HuH-7 (cell line): ENCODE results near the gene FOXD4.
"Not testable (repeated sequence)": the region's sequence is repeated elsewhere in the genome, so short reads cannot be mapped to it uniquely, and the experiment has no call there.

Experiments
- DNase-seq: peaks from one replicate; pipeline ENCODE4 v3.0.0; 2011; ENCODE audit warnings: low spot score

The FOXD4 gene

DNA sequence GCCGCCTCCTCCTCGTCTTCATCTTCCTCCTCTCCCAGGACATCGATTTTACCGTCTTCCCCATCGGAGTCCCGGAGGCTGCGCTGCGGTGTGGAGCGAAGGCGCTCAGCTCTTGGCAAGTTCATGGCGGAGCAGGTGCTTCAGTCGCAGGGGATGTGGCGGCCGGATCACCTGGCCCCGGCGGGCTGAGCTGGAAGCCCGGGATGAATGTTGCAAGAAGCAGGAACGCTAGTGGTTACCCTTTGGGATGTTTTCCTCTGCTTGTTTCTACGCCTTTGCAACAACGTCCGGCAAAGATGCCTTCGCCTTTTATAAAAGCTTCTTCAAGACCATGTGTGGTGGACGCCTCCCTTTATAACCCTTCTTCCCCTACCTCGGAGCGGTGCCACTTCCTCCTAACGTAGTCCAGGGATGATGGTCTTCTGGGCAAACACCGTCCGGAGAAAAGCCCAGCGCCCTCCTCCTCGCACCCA is at the start of gene FOXD4:
TSS of gene FOXD4 (minus strand) at position 423 of the 473 bp plus-strand sequence. CDS start at position 125, 298 bp downstream.
- not testable (repeated sequence) for DNase-seq

DNA sequence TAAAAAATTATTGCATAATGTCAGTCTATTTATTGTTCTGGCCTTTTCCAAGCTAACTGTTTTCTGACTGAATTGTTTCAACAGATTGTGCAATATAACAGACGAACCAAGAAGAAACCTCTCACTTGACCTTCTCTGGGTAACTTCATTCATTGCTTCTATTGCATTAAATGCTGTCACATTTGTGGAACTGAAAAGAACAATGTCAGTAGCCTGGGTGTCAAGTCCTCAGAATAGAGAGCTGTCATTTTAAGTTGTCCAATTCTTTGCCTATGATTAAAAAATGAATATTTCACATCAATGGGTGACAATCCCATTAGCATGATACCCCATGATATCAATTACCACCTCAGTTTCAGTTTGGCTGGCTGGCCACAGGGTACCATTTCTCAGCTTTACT is 41.7 kb upstream of the FOXD4 start:
- not testable (repeated sequence) for DNase-seq

DNA sequence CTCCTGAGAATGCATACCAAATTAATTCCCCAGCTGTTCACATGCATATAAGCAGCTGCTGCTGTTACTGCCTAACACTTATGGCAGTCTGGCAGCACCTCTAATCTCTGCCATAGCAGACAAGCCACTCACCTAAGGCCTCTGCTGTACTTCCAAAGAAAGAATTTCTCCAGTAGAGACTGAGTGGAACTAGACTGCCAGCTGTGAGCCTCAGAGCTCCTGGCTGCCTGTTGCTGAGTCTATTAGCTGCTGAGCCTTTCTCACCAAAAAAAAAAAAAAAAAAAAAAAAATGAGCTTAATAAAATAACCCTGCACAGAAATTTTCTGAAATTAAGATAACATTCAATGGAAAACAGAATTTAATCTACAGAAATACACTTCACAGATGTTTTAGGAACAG is 33.0 kb upstream of the FOXD4 start:
- not testable (repeated sequence) for DNase-seq

DNA sequence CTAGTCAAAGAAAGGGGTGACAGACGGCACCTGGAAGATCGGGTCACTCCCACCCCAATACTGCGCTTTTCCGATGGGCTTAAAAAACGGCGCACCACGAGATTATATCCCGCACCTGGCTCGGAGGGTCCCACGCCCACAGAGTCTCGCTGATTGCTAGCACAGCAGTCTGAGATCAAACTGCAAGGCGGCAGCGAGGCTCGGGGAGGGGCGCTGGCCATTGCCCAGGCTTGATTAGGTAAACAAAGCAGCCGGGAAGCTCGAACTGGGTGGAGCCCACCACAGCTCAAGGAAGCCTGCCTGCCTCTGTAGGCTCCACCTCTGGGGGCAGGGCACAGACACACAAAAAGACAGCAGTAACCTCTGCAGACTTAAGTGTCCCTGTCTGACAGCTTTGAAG is 21.7 kb upstream of the FOXD4 start:
- not testable (repeated sequence) for DNase-seq

DNA sequence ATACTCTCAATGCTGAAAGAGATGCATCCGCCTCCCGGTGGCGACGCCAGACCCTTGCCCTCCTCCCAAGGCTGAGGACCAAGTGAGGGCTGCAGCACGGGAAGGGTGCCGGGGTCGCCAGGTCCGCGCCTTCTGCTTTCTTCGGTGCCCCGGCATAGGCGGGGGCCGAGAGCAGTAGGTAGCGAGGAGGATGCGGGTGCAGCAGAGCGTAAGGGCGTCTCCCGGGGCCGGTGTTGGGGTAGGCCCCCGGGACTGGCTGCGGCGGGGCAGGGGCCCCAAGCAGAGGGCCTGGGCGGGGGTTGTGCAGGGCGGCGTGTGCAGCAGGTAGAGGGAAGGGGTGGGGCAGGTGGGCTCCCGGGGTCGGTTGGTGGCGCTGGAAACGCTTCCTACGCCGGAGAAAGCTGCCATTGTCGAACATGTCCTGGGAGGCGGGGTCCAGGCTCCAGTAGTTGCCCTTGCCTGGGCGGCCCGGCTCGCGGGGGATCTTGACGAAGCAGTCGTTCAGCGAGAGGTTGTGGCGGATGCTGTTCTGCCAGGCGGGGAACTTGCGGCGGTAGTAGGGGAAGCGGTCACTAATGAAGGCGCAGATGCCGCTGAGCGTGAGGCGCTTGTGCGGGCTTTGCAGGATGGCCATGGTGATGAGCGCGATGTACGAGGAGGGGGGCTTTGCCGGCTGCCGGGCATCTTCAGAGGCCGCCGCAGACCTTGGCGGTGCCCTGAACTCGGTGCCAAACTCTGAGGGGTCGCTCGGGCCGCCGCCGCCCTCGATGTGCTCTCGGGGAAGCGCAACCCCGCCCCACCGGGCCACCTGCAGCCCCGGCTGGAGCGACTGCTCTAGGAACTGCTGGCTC is 848 bp downstream of the FOXD4 start:
- not testable (repeated sequence) for DNase-seq

DNA sequence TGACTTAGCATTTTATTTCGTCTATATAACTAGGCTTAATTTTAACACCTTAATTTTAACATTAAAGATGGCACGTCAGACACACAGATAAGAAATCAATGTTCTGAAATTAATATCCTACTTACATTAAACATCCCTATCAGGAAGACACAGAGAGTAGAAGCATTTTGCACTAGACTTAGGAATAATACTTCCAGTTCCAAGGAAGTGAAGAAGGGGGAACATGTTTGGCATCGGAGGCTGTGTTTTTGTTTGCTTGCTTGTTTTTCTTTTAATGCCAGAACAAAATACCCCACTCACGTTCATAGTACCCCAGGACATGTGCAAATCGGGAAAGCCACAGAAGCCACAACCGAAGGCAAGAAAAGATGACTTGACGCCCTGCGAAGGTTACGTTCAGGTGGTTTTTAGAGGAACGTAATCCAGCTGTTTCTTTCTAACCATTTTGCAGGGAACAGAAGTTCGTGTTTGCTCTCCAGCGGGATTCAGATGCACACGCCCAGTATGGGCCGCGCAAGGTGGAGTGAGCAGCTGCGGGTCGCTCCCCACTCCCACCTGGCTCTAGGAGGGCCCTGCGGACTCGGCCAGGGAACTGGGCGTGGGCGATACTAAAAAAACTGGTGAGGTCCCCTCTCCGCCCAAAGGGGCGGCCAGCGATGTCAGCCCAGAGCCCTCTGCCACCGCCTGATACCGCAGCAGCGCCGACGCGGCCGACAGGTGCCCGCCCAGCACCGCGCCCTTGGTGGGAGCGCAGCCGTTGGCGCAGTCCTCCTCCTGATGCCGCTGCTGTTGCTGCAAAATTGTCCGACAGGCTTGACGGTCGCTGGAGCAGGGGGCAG is 1.8 kb downstream of the FOXD4 start:
- not testable (repeated sequence) for DNase-seq

DNA sequence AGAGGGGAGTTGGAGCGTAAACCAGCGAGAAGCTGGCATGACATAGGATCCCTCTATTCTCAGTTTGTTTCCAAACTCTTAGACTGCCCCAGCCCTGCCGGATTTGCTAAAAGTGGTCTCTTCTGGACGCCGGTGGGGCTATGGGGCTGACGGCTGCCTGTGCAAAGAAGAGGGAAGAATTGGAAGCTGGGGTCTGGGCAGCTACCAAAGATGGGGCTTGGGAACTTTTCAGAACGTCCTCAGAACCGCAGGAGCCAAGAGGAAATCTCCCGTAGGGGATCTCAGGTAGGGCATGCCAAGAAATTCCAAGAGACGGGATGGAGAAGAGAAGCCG is 3.1 kb downstream of the FOXD4 start:
- not testable (repeated sequence) for DNase-seq

DNA sequence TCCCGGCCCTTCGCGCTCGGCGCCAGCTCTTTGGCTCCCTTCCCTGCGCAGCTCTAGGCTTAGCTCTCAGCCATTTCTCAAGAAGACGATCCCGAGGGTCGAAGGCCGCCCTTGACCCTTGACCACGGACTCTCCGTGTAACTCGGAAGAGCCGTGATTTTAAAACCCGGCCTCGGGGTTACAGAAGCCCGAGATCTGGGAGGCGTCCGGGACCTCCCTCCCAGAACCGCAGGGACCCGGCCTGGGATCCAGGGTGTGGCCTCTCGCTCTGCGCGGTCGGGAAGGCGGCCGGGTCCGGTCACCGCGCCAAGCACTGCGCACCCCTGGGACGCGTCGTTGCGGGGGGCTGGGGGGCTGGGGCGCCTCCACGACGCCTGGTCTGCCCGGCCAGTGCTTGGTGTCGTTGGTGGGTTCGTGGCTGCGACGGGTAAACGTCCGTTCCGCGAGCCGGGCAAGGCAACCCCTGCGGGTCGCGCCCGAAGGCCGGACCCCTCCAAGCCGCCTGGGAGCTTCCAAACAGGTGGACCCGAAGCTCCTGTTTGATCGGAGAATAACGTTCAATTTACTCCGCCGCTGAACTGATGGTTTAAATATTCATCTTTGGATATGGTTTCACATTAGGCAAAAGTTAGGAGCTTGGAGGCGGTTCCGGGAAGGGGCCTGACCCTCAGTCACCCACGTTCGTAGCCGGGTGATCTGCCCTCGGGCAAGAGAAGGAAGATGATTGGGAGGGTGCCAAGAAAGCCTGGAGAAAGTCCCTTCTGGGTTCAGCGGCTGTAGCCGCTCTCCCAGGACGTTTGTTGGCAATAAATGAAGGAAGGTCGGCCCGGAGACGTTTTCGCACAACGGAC is 3.7 kb downstream of the FOXD4 start:
- peak; percentile 36 for DNase-seq

DNA sequence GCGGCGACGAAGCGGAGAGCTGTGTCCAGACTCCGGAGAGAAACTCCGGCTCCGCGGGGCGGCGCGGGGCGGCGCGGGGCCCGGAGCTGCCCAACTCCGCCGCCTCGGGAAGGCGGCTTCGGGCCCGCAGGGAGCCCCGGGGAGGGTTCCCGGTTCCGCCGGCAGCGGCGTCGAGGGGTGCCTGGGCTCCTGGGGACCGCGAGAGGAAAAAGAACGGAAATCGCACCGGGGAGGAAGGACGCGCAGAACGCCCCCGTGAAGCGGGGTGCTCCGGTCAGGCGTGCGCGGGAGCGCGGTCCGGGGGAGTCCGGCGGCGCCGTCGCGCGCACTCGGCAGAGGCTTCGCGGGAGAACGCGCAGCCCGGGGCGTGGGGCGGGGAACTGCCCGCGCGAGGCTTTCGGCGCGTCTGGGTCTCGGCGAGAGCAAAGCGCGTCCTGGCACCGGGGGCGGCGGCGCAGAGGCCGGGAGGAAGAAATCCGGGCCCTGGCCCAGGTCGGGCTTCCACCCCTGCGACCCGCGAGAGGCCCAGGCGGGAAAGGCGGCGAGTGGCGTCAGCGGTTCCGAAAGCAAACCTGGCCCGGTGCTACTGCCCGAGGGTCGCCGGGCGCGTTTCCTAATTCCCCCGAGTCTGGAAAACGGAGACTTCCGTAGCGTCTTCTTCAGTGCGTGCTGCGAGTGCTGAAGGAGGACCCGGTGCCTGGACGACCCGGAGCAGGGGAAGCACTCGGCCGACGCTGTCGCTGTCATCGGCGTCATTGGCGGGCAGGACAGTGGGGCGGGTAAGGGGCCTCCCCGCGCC is 4.5 kb downstream of the FOXD4 start:
- not testable (repeated sequence) for DNase-seq

DNA sequence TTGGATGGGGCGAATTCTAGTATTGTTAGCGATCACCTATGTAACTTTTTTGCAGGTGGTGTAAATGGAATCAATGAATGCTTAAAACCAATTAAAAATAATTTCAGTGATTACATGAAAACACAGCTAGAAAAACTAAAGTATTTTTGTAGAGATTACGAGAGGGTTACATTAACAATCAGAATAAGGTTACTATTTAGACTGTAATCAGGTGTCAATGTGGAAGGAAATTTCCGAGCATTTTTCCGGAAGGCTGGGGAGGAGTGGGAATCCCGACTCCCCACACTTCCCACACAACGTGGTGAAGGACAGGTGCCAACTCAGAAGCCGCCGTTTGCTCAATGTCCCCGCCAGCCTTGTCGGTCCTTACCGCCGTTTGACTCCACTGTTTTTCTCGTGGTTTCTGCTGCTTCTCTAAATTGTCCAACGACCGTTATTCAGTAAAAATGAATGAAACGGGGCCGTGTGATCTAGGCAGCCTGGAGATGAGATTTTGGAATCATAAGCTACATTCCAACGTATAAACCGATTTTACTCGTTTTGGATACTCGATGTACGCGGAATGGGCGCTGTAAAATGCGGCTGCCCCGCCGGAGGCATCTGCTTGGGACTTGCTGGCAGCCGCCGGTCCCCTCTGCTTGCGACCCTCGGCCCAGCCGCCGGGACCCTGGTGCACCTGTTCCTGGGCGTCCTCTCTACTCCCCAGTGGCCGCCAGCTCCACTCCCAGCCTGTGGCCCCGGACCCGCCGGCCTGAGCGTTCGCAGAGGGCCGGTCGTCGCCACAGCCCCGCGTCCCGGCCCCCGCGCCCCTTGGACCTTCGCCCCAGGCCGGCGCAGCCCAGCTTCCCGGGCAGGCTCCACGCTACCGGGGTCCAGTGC is 5.4 kb downstream of the FOXD4 start:
- DNase-seq = not testable (repeated sequence)

DNA sequence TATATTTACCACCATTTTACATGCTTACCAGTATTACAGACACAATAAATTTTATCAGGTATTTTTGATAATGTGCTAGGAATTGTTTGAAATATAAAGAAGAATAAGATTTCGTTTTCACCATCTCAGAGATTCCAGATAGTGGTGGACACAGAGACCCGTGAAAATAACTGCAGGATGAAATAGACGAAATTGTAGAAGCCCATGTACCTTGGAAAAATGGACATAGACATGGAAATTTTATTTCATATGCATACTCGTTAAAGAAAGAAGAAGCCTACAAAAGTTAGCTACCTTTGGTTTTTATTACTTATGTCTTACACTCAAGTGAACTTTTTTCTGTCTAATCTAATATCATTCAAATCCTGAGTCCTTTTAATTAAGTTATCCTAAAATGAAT is 7.5 kb downstream of the FOXD4 start:
- DNase-seq = not testable (repeated sequence)

DNA sequence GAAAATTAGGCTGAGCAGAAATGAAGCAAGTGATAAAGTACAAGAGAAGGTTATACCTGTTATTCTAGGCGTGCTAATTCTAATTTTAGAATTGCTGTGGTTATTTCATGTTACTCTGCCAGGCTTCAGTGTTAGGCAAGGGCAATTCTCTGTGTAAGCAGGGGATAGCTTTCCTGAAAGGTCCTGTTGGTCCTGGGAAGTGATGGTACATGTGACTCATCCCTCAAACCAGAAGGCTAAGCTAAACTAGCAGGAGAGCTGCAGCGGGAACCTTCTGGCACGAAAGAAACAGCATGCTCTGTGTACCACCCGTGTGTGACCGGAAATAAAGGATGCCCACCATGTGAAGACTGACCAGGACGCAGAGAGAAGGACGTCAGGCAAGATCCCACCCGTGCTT is 8.7 kb downstream of the FOXD4 start:
- DNase-seq = not testable (repeated sequence)

DNA sequence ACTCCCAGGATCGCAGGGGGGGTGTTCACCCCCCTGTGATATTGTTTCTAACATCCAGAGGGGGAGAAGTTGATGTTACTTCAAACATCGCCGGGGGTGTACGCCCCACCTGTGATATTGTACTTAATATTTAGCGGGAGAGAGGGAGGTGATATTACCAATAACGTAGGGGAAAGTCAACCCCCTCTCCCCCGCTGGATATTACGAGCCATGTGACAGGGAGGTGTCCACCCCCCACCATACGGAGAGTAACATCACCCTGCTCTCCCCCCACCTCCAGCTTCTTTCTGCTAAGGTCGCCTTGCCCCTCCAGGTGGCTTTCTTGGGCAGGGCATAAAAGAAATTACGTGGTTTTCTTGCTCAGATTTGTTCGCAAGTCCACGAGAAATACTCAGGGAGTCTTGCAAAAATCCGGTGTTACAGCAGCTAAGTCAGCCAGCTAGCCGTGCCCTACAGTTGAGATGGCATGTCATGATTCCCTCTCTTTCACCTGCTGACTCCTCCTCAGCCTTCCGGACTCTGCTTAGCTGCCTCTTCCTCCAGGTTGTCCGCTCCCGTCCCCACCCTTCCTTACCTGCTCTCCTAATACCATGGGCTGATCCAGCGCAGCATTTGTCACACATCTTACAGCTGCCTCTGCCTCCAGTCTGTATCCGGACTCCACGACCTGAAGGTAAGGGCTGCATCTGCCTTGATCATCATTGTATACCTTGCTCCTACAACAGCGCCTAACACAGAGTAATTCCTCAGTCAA is 9.3 kb downstream of the FOXD4 start:
- DNase-seq = not testable (repeated sequence)

DNA sequence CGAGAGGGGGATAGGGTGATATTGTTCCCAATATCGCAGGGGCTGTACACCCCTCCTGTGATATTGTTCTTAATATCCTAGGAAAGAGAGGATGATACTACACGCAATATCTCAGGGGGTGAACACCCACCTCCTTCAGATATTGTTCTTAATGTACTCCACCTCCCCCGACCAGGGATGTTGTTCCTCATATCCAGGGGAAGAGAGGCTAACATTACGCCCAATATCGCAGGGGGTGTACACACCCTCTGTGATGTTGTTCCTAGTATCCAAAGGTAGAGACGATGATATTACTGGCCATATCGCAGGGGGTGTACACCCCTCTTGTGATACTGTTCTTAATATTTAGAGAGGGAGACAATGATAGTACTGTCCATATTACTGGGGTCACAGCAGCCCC is 12.2 kb downstream of the FOXD4 start:
- not testable (repeated sequence) for DNase-seq

DNA sequence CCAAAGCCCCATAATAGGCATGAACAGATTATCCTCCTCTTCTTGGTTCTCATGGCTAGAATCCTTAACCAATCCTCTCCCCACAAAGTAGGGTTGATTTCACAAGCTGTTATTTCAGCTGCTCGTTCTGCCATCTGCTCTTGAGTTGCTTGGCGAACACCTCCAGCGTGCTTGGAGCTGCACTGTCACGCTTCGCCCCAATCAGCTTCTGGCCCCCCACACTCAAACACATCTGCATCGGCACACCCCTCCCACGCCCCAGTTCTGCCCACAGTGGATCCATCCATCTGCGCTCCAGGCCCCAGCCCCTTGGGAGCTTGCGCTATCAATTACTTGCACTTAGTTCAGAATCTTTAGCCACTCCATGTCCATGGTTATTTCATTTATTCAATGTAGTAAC is 17.8 kb downstream of the FOXD4 start:
- DNase-seq = not testable (repeated sequence)

DNA sequence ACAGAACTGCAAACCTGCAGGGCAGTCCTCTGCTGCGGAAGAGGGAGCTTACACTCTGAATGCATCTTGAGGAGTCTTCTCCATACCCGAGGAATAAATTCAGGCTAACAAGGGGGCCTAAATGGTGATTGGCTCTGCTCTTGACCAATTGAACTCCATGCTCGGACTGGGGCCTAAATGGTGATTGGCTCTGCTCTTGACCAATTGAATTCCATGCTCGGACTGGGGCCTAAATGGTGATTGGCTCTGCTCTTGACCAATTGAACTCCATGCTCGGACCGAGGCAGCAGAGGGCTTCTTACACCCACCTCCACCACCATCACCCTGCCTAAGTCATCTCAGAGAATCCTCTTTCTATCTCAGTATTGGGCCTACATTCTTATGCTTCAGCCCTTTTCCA is 18.4 kb downstream of the FOXD4 start:
- DNase-seq = not testable (repeated sequence)

DNA sequence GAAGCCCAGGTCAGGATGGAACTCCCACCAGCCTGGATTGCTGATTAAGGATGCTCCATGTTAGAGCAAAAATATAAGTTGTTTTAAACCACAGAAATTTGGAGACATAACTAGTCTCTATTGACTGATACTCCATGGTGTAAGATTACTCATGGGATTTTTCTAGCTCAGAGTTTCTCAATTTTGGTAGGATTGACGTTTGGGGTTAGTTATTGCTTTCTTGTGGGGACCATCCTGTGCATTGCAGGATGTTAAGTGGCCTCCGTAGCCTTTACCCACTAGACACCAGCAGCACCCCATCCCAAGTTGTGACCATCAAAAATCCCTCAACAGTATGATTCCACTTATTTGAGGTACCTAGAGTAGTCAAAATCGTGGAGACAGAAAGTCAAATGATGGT is 19.4 kb downstream of the FOXD4 start:
- not testable (repeated sequence) for DNase-seq

DNA sequence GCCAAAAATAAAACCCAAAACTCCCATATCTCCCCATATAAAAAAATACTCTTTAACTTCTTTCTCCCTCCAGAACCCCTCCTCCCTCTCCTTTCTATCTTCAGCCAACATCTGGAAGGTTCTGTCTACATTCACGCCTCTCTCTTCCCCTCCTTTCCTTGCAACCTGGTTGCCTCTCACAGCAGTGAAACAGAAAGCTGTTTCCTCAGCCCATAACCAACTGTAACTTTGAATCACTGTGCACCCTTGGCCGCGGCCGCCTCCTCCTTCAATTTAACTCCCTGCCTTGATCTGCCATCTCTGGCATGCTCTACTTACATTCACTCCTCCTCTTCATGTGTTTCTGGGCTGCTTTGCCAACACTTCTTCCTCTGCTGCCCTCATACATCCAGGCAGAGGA is 23.2 kb downstream of the FOXD4 start:
- DNase-seq = not testable (repeated sequence)

DNA sequence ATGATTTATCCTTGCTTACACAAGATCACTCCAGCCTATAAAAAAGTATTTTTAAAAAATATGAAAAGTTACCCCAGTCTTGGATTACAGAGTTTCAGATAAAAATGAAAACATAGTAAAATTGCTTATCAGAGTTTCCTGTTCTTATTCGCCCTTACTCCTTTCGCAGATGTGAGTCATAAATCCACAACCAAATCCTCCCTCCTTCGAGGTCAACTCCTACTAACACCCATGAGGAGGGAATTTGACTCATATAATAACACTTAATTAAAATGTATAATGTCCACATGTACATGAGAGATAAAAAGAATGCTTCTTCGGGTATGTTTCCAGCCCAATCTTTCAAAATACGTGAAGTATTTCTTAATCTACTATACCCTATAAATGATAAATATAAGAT is 23.9 kb downstream of the FOXD4 start:
- not testable (repeated sequence) for DNase-seq
